OCI-LY3 (cell line): Measurements from ENCODE around the gene PGLYRP4.

Experiments used
- EZH2phosphoT487 ChIP-seq: fragments of 200-600 bp; shearing (Covaris generic); IDR thresholded peaks from 2 replicates; pipeline ENCODE4 v1.6.1; 2018; ENCODE audit warnings: antibody characterized with exemption, mixed run types, low read depth
- TF ChIP-seq, protein P1 (sequence below): fragments of 200-600, 300-600 bp; sonication (generic); IDR thresholded peaks from 2 replicates; pipeline ENCODE4 v1.5.1; 2014; ENCODE audit warnings: antibody characterized with exemption, low read length, low read depth

DNA sequence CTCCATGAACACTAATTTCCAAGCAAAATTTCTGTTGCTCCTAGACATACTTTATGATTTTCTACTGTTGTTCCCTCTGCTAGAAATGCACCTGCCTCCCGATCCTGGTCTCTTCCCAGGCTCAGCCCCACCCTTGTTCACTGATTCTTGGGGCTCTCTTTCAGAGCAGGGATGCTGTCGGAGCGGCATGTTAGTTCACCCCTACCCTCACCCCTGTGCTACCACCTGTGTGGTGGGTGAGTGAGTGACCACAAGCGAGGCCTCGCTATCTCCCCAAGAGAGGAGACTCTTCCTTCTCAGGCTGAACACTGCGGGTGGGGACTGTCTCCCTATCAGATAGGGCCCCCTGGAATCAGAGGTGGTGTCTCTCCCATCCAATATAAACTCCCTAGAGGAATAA, 47.1 kb upstream of the PGLYRP4 start:
- TF ChIP-seq EZH2phosphoT487, result no peak
- TF ChIP-seq, protein P1, sequence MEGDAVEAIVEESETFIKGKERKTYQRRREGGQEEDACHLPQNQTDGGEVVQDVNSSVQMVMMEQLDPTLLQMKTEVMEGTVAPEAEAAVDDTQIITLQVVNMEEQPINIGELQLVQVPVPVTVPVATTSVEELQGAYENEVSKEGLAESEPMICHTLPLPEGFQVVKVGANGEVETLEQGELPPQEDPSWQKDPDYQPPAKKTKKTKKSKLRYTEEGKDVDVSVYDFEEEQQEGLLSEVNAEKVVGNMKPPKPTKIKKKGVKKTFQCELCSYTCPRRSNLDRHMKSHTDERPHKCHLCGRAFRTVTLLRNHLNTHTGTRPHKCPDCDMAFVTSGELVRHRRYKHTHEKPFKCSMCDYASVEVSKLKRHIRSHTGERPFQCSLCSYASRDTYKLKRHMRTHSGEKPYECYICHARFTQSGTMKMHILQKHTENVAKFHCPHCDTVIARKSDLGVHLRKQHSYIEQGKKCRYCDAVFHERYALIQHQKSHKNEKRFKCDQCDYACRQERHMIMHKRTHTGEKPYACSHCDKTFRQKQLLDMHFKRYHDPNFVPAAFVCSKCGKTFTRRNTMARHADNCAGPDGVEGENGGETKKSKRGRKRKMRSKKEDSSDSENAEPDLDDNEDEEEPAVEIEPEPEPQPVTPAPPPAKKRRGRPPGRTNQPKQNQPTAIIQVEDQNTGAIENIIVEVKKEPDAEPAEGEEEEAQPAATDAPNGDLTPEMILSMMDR, result no peak
